Dermis microvascular lymphatic vessel endothelial cell (primary cell): ENCODE data around the gene SLC6A19. TPM values are rescaled to one million over a fixed set of nuclear protein-coding genes. Genes with fewer than 3 reads are reported as not detected.

Experiments
- DNase-seq, 2 donors: peaks; one replicate each; pipeline versions ENCODE4 v3.0.0 to v3.0.0-alpha.2; 2010; ENCODE audit warnings: low read depth in 2 of 2
- total RNA-seq: library from RNA; depleted of rRNA; stranded (reverse); fragments of >200 nt; gene quantifications from 2 replicates; pipeline ENCODE4 v1.2.1, GENCODE V29; 2014

Gene SLC6A19
- total RNA-seq, 1 donor from 2014 or later = not detected

- no peak for DNase-seq
Observed at GRCh38 chr5:1242733-1243486, 41.5 kb downstream of the SLC6A19 start.

GRCh38 chr5:1243487-1244130, 42.2 kb downstream of the SLC6A19 start:
- DNase-seq = no peak

GRCh38 chr5:1244255-1244654, 42.9 kb downstream of the SLC6A19 start:
- no peak for DNase-seq

GRCh38 chr5:1244976-1245375, 43.6 kb downstream of the SLC6A19 start:
- no peak for DNase-seq

GRCh38 chr5:1245905-1246576, 44.6 kb downstream of the SLC6A19 start:
- DNase-seq = no peak

- DNase-seq = peak; percentile 4 to 49
Observed at GRCh38 chr5:1246711-1247431, 45.5 kb downstream of the SLC6A19 start.

- no peak for DNase-seq
Observed at GRCh38 chr5:1247811-1248210, 46.4 kb downstream of the SLC6A19 start.

GRCh38 chr5:1249366-1250280, 48.2 kb downstream of the SLC6A19 start:
- no peak for DNase-seq

GRCh38 chr5:1251678-1252580, 50.5 kb downstream of the SLC6A19 start:
- no peak for DNase-seq

- DNase-seq = no peak
Observed at GRCh38 chr5:1252681-1253080, 51.3 kb downstream of the SLC6A19 start.

GRCh38 chr5:1253456-1254105, 52.2 kb downstream of the SLC6A19 start:
- no peak for DNase-seq

GRCh38 chr5:1254196-1254595, 52.8 kb downstream of the SLC6A19 start:
- DNase-seq = no peak

GRCh38 chr5:1255081-1255561, 53.7 kb downstream of the SLC6A19 start:
- no peak for DNase-seq

- DNase-seq = no peak
Observed at GRCh38 chr5:1256776-1257175, 55.4 kb downstream of the SLC6A19 start.

- no peak for DNase-seq
Observed at GRCh38 chr5:1257363-1257762, 56.0 kb downstream of the SLC6A19 start.

GRCh38 chr5:1257841-1258240, 56.4 kb downstream of the SLC6A19 start:
- no peak for DNase-seq

GRCh38 chr5:1259806-1260480, 58.5 kb downstream of the SLC6A19 start:
- DNase-seq = no peak

GRCh38 chr5:1261643-1262042, 60.2 kb downstream of the SLC6A19 start:
- DNase-seq = no peak

GRCh38 chr5:1262381-1262780, 61.0 kb downstream of the SLC6A19 start:
- DNase-seq = no peak
